HG03196 (cell line): ENCODE results near the gene SF1.

Source experiments
- ATAC-seq: cut with Tn5 transposase; IDR thresholded peaks from one replicate; pipeline ENCODE4 v1.9.1; 2021; ENCODE audit not compliant: unreplicated experiment

The SF1 gene

GRCh38 chr11:64714666-64715065, 63.7 kb downstream of the SF1 start:
- ATAC-seq: no peak
